Sigmoid colon (tissue), 7 donors: Measurements from ENCODE around the gene IL1R1. TPM values are rescaled to one million over a fixed set of nuclear protein-coding genes. Genes with fewer than 3 reads are reported as not detected.
A peak's percentile ranks its signal among the peaks of the same experiment; 100 is the strongest.

Experiments
- DNase-seq: peaks from one replicate; pipeline ENCODE4 v3.0.0-alpha.2; 2019
- H3K27ac ChIP-seq, 4 donors: fragments of 200-600 bp; sonication (generic); one replicate each; pipeline ENCODE4 v1.5.1; 2016 to 2019; ENCODE audit warnings: mild to moderate bottlenecking in 1 of 4
- H3K27me3 ChIP-seq, 3 donors: fragments of 200-600 bp; sonication (generic); one replicate each; pipeline ENCODE4 v1.5.1; 2019; ENCODE audit warnings: mild to moderate bottlenecking in 1 of 3
- H3K36me3 ChIP-seq, 4 donors: fragments of 200-600 bp; sonication (generic); one replicate each; pipeline ENCODE4 v1.5.1; 2016 to 2019
- H3K4me1 ChIP-seq, 4 donors: fragments of 200-600 bp; sonication (generic); one replicate each; pipeline ENCODE4 v1.5.1; 2017 to 2019
- H3K4me3 ChIP-seq, 4 donors: fragments of 200-600 bp; sonication (generic); one replicate each; pipeline ENCODE4 v1.5.1; 2017 to 2019; ENCODE audit warnings: mild to moderate bottlenecking in 2 of 4, moderate library complexity in 1 of 4
- H3K9me3 ChIP-seq, 4 donors: fragments of 200-600 bp in 3 of 4; sonication (generic) in 3 of 4; one replicate each; pipeline versions ENCODE4 v1.5.1 to v1.6.1; 2013 to 2019
- EP300 ChIP-seq, 4 donors: sonication (generic); formaldehyde crosslinking; IDR thresholded peaks; one replicate each; pipeline ENCODE4 v1.6.1; 2017; ENCODE audit warnings: antibody characterized with exemption in 4 of 4
- POLR2A ChIP-seq, 2 donors: fragments of 450-650 bp; IDR thresholded peaks; one replicate each; pipeline ENCODE4 v1.6.1; 2016; ENCODE audit warnings: antibody characterized with exemption in 2 of 2, mild to moderate bottlenecking in 2 of 2, moderate library complexity in 2 of 2
- POLR2AphosphoS5 ChIP-seq, 4 donors: sonication (generic); formaldehyde crosslinking; IDR thresholded peaks; one replicate each; pipeline ENCODE4 v1.6.1; 2017; ENCODE audit warnings: antibody characterized with exemption in 4 of 4
- WGBS, 2 donors: extraction: QIAGEN DNeasy Blood & Tissue Kit; methylation state at CpG; one replicate each; pipeline ENCODE4 v1.1.7; 2013; 5-methylcytosine and 5-hydroxymethylcytosine counted together
- intact Hi-C: fragments of 100-400 bp; cut with DNase I; formaldehyde crosslinking; loops from one replicate; pipeline ENCODE4 v1.15.1; 2023
- polyA plus RNA-seq, 3 donors: library from polyadenylated mRNA; stranded (reverse); fragments of 200-250 nt; gene quantifications; one replicate each; pipeline ENCODE4 v1.2.3, GENCODE V29; 2013
- total RNA-seq, 4 donors: library from RNA; depleted of rRNA; stranded (reverse); fragments of >200 nt; gene quantifications; one replicate each; pipeline ENCODE4 v1.1.0, GENCODE V29; 2016
- TF ChIP-seq, protein P1 (sequence below), 4 experiments: fragments of 450-650 bp in 3 of 4; fragments of 200-600 bp in 1 of 4; IDR thresholded peaks; one replicate each; pipeline ENCODE4 v1.5.1; 2016 to 2019; ENCODE audit warnings: antibody characterized with exemption in 4 of 4, mild to moderate bottlenecking in 3 of 4, moderate library complexity in 2 of 4
- donor health status: healthy with polysubstance abuse.
- donor health status: Bipolar disorder and iron deficiency.
- donor health status: healthy.

The IL1R1 gene, protein sequence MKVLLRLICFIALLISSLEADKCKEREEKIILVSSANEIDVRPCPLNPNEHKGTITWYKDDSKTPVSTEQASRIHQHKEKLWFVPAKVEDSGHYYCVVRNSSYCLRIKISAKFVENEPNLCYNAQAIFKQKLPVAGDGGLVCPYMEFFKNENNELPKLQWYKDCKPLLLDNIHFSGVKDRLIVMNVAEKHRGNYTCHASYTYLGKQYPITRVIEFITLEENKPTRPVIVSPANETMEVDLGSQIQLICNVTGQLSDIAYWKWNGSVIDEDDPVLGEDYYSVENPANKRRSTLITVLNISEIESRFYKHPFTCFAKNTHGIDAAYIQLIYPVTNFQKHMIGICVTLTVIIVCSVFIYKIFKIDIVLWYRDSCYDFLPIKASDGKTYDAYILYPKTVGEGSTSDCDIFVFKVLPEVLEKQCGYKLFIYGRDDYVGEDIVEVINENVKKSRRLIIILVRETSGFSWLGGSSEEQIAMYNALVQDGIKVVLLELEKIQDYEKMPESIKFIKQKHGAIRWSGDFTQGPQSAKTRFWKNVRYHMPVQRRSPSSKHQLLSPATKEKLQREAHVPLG
- total RNA-seq, result 100 to 1,000 TPM in 1 of 4 donors, 10 to 100 TPM in 3; 41.0 to 144 (median 50.7) TPM
- polyA plus RNA-seq, result 10 to 100 TPM; 14.6 to 43.2 (median 34.9) TPM

DNA sequence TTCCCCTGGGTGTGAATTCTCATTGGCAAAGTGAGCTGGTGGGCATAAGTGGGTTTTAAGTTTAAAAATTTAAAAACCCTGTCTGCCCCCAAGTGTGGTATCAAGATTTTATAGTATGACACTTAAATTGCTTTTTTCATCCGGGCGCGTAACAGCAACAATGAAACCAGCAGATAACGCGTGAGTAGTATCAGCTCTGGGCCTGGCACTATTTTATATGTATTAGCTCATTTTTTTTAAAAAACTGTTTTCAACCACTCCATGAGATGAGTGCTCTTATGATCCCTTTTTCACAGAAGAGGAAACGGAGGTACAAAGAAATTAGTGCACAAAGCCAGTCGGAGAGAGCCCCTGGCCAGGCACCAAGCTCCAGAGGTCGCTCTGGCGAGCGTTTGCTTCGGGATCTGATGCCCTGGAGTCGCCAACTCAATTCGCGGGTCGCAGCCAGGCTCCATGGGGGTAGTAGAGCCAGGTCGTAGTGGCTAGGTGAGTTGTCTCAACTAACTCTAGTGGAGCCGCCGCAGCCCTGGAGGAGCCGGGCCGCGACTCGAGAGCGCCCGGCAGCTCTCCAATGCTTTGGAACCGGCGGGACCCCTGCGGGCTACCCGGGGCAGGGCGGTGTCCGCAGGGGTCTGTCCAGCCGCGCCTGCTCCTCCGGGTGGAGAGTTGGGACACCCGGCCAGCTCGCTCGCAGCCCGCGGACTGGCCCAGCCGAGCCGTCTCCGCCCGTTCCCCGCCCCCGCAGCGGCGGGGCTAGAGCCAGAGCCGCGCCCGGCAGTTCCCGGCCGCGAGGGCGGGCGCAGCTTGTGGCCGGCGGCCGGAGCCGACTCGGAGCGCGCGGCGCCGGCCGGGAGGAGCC lies at the start of gene IL1R1:
Gene IL1R1 (plus strand): TSS at position 777 of the 859 bp plus-strand sequence. CDS start 14,979 bp downstream, outside the sequence.
- intact Hi-C loops, result loop anchor here (1.0 to 5.0 kb wide), 4 partner anchors 24 to 90 kb away; no protein-coding TSS in a partner anchor
- Histone ChIP-seq H3K36me3 (peaks cover 0 to 12% (median 0%) of the 10 kb centered on the region in 4 donors), H3K9me3 (peaks cover 0 to 15% (median 3%) of the 10 kb centered on the region in 4 donors), H3K27me3 (no peaks in the 10 kb centered on the region), H3K4me1 (peaks cover 0 to 18% (median 6%) of the 10 kb centered on the region in 4 donors), H3K27ac (peak within 1 kb of the TSS; percentile 82 to 88 (median 86)), H3K4me3 (peak within 1 kb of the TSS; percentile 50 to 71 (median 62))
- TF ChIP-seq, protein P1, sequence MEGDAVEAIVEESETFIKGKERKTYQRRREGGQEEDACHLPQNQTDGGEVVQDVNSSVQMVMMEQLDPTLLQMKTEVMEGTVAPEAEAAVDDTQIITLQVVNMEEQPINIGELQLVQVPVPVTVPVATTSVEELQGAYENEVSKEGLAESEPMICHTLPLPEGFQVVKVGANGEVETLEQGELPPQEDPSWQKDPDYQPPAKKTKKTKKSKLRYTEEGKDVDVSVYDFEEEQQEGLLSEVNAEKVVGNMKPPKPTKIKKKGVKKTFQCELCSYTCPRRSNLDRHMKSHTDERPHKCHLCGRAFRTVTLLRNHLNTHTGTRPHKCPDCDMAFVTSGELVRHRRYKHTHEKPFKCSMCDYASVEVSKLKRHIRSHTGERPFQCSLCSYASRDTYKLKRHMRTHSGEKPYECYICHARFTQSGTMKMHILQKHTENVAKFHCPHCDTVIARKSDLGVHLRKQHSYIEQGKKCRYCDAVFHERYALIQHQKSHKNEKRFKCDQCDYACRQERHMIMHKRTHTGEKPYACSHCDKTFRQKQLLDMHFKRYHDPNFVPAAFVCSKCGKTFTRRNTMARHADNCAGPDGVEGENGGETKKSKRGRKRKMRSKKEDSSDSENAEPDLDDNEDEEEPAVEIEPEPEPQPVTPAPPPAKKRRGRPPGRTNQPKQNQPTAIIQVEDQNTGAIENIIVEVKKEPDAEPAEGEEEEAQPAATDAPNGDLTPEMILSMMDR (IDR thresholded peaks at IDR 0.05), result no peak
- peak; percentile 27 to 78 (median 58) for TF ChIP-seq POLR2AphosphoS5 (IDR thresholded peaks at IDR 0.05)
- TF ChIP-seq EP300 (IDR thresholded peaks at IDR 0.05), result no peak
- TF ChIP-seq POLR2A (IDR thresholded peaks at IDR 0.05), result peak in 1 of 2 donors; percentile 34
- WGBS, 2 donors, result 4 to 9% methylated on average over 65 of the region's 65 CpGs
- peak; percentile 90 for DNase-seq

- WGBS, 2 donors, result 86 to 90% methylated on average over 13 of the region's 13 CpGs
- no peak overlapping the region for H3K27ac ChIP-seq
- TF ChIP-seq POLR2AphosphoS5 (IDR thresholded peaks at IDR 0.05) (no peak), POLR2A (IDR thresholded peaks at IDR 0.05) (no peak), EP300 (IDR thresholded peaks at IDR 0.05) (no peak)
- TF ChIP-seq, protein P1 (IDR thresholded peaks at IDR 0.05), result no peak
- intact Hi-C loops, result no loop called here
- no peaks in the 10 kb centered on the region for H3K4me1 ChIP-seq
- no peaks in the 10 kb centered on the region for H3K9me3 ChIP-seq
- no peaks in the 10 kb centered on the region for H3K27me3 ChIP-seq
- no peaks in the 10 kb centered on the region for H3K36me3 ChIP-seq
- no peak for DNase-seq
- H3K4me3 ChIP-seq, result no peak overlapping the region
Observed at GRCh38 chr2:102093662-102094061, 48.9 kb upstream of the IL1R1 start.

DNA sequence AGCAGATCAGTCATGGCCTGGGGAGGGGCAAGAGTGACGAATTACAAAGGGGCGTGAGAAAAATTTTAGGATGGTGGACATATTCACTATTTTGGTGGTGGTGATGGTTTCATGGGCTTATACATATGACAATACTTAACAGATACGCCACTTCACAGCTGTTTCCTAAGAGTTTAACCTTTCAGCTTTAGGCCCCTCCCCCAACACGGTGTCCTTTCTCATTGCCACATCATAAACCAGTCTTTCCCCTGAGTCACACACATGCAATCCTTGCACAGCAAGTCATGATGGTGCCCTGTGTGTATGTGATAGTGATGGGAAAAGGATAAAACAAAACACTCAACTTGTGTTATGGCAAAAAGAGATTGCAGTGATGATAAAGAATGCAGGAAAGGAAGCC lies 47.6 kb upstream of the IL1R1 start:
- Histone ChIP-seq H3K4me1 (peaks cover 0 to 6% (median 1%) of the 10 kb centered on the region in 4 donors), H3K4me3 (no peak overlapping the region), H3K27ac (no peak overlapping the region), H3K36me3 (no peaks in the 10 kb centered on the region), H3K9me3 (no peaks in the 10 kb centered on the region), H3K27me3 (no peaks in the 10 kb centered on the region)
- intact Hi-C loops, result no loop called here
- TF ChIP-seq EP300 (IDR thresholded peaks at IDR 0.05) (no peak), POLR2AphosphoS5 (IDR thresholded peaks at IDR 0.05) (peak in 1 of 4 donors; percentile 47)
- WGBS, 2 donors, result 37 to 60% methylated on average over 4 of the region's 4 CpGs
- no peak for DNase-seq

DNA sequence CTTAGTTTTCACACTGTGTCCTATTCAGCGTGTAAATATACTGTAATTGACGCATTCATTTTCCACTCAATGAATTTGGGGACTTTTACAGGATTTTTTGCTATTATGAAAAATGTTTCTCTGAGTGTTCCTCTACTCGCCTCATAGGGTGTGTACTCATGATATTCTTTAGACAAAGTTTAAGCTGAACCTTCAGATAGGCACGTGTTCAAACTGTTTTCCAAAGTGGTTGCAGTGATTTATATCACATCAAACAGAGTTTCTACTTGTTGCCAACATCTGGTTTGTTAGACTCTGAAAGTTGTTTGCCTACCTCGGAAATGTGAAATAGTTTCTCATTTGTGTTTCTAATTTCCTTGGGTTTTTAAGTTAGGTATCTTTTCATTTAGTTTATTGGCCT lies 46.4 kb upstream of the IL1R1 start:
- intact Hi-C loops, result no loop called here
- no peak overlapping the region for H3K27ac ChIP-seq
- no peaks in the 10 kb centered on the region for H3K9me3 ChIP-seq
- no peaks in the 10 kb centered on the region for H3K27me3 ChIP-seq
- peaks cover 0 to 17% (median 1%) of the 10 kb centered on the region in 4 donors for H3K4me1 ChIP-seq
- DNase-seq, result no peak
- 46 to 71% methylated on average over 5 of the region's 5 CpGs for WGBS, 2 donors
- no peaks in the 10 kb centered on the region for H3K36me3 ChIP-seq
- no peak overlapping the region for H3K4me3 ChIP-seq
- TF ChIP-seq, protein P1 (IDR thresholded peaks at IDR 0.05), result no peak
- TF ChIP-seq POLR2AphosphoS5 (IDR thresholded peaks at IDR 0.05) (no peak), POLR2A (IDR thresholded peaks at IDR 0.05) (no peak), EP300 (IDR thresholded peaks at IDR 0.05) (no peak)
